Neural cell (in vitro differentiated cells): Measurements from ENCODE around the gene CRADD. TPM values are rescaled to one million over a fixed set of nuclear protein-coding genes. Genes with fewer than 3 reads are reported as not detected.
"Not testable (repeated sequence)": the region's sequence is repeated elsewhere in the genome, so short reads cannot be mapped to it uniquely, and the experiment has no call there.

Experiments used
- H2AFZ ChIP-seq: fragments of 200-600, 300-800 bp; sonication (generic), shearing (Covaris generic); 2 replicates; pipeline ENCODE4 v1.6.0; 2014; ENCODE audit warnings: low read depth, mild to moderate bottlenecking, antibody characterized with exemption, low read length, moderate library complexity
- H3F3A ChIP-seq: fragments of 200-600 bp; shearing (Covaris generic); 2 replicates; pipeline ENCODE4 v1.6.1; 2016; ENCODE audit warnings: mild to moderate bottlenecking, moderate library complexity, mixed read lengths, antibody characterized with exemption, low read length; ENCODE audit not compliant: insufficient read depth, poor library complexity, severe bottlenecking
- H3K27ac ChIP-seq: fragments of 200-600, 300-800 bp; sonication (generic), shearing (Covaris generic); 2 replicates; pipeline ENCODE4 v1.5.1; 2014; ENCODE audit warnings: mild to moderate bottlenecking, low read length, moderate library complexity
- H3K27me3 ChIP-seq: fragments of 300-800, 200-600 bp; sonication (generic), shearing (Covaris generic); 2 replicates; pipeline ENCODE4 v1.6.0; 2014; ENCODE audit warnings: mild to moderate bottlenecking, low read depth, low read length, moderate library complexity; ENCODE audit not compliant: insufficient read depth
- H3K36me3 ChIP-seq: fragments of 300-800, 200-600 bp; sonication (generic), shearing (Covaris generic); 2 replicates; pipeline ENCODE4 v1.5.1; 2014; ENCODE audit warnings: mild to moderate bottlenecking, antibody characterized with exemption, low read length, moderate library complexity; ENCODE audit not compliant: insufficient read depth
- H3K4me2 ChIP-seq: fragments of 300-800, 200-600 bp; sonication (generic), shearing (Covaris generic); 2 replicates; pipeline ENCODE4 v1.6.0; 2014; ENCODE audit warnings: mild to moderate bottlenecking, low read length
- H3K4me3 ChIP-seq: fragments of 300-800, 200-600 bp; sonication (generic), shearing (Covaris generic); 2 replicates; pipeline ENCODE4 v1.5.1; 2014; ENCODE audit warnings: mild to moderate bottlenecking, low read length, moderate library complexity
- H3K79me2 ChIP-seq: fragments of 200-600 bp; shearing (Covaris generic); replicated peaks from 2 replicates; pipeline ENCODE4 v1.6.0; 2014; ENCODE audit warnings: mild to moderate bottlenecking, low read length, moderate library complexity; ENCODE audit not compliant: insufficient read depth
- H3K9ac ChIP-seq: fragments of 300-800, 200-600 bp; sonication (generic), shearing (Covaris generic); 2 replicates; pipeline ENCODE4 v1.6.1; 2016; ENCODE audit warnings: mild to moderate bottlenecking, low read length, mixed read lengths
- H3K9me2 ChIP-seq: fragments of 200-600 bp; shearing (Covaris generic); 2 replicates; pipeline ENCODE4 v1.6.1; 2016; ENCODE audit warnings: mild to moderate bottlenecking, low read length, mixed read lengths; ENCODE audit not compliant: insufficient read depth
- H3K9me3 ChIP-seq: fragments of 200-600, 300-800 bp; sonication (generic), shearing (Covaris generic); 2 replicates; pipeline ENCODE4 v1.6.1; 2016; ENCODE audit warnings: mild to moderate bottlenecking, mixed run types, low read length, moderate library complexity, mixed read lengths
- H4K20me1 ChIP-seq: fragments of 200-600 bp; shearing (Covaris generic); 2 replicates; pipeline ENCODE4 v1.6.1; 2016; ENCODE audit warnings: mild to moderate bottlenecking, mixed run types; ENCODE audit not compliant: insufficient read depth
- CTCF ChIP-seq: fragments of 450-650 bp; IDR thresholded peaks from 2 replicates; pipeline ENCODE4 v1.5.1; 2014; ENCODE audit warnings: antibody characterized with exemption, mild to moderate bottlenecking, moderate library complexity; ENCODE audit not compliant: poor library complexity, severe bottlenecking
- EP300 ChIP-seq: fragments of 450-650 bp; conservative IDR thresholded peaks from 2 replicates; pipeline ENCODE4 v1.6.1; 2014; ENCODE audit warnings: antibody characterized with exemption, mild to moderate bottlenecking, moderate library complexity; ENCODE audit not compliant: poor library complexity, severe bottlenecking
- EZH2 ChIP-seq: fragments of 200-600, 300-800 bp; shearing (Covaris generic), sonication (generic); IDR thresholded peaks from 2 replicates; pipeline ENCODE4 v1.6.1; 2014; ENCODE audit warnings: antibody characterized with exemption, low read length, borderline replicate concordance, mild to moderate bottlenecking; ENCODE audit not compliant: insufficient read depth, poor library complexity, severe bottlenecking
- MXI1 ChIP-seq: fragments of 450-650 bp; conservative IDR thresholded peaks from 2 replicates; pipeline ENCODE4 v1.6.1; 2014; ENCODE audit warnings: antibody characterized with exemption, mild to moderate bottlenecking; ENCODE audit not compliant: poor library complexity, severe bottlenecking
- POLR2AphosphoS5 ChIP-seq: IDR thresholded peaks from 2 replicates; pipeline ENCODE4 v1.6.1; 2012
- RAD21 ChIP-seq: fragments of 450-650 bp; conservative IDR thresholded peaks from 2 replicates; pipeline ENCODE4 v1.6.1; 2014; ENCODE audit warnings: antibody characterized with exemption, mild to moderate bottlenecking, moderate library complexity
- SMC3 ChIP-seq: fragments of 450-650 bp; conservative IDR thresholded peaks from 2 replicates; pipeline ENCODE4 v1.6.1; 2014; ENCODE audit warnings: antibody characterized with exemption, mild to moderate bottlenecking, moderate library complexity; ENCODE audit not compliant: poor library complexity
- TAF1 ChIP-seq: IDR thresholded peaks from 2 replicates; pipeline ENCODE4 v1.6.1; 2012; ENCODE audit warnings: low read depth
- polyA plus RNA-seq: library from polyadenylated mRNA; depleted of rRNA; stranded (reverse); fragments of >200 nt; gene quantifications from 2 replicates; pipeline ENCODE4 v1.2.3, GENCODE V29; 2014
- TF ChIP-seq, protein P1 (sequence below): IDR thresholded peaks from 2 replicates; pipeline ENCODE4 v1.6.1; 2012; ENCODE audit warnings: borderline replicate concordance

The CRADD gene
- polyA plus RNA-seq, 1 donor from 2014 or later: 23.5 TPM

- Histone ChIP-seq H3K27ac (no peak overlapping the region), H3K9me3 (no peaks in the 10 kb centered on the region), H2AFZ (no peak overlapping the region), H3K4me2 (no peak overlapping the region), H3K4me3 (no peak overlapping the region), H3K27me3 (no peaks in the 10 kb centered on the region), H4K20me1 (no peaks in the 10 kb centered on the region), H3K36me3 (no peaks in the 10 kb centered on the region), H3K79me2 (no peaks in the 10 kb centered on the region), H3K9ac (no peak overlapping the region), H3F3A (no peaks in the 10 kb centered on the region), H3K9me2 (no peaks in the 10 kb centered on the region)
- no peak for TF ChIP-seq RAD21
- no peak for TF ChIP-seq EP300
- no peak for TF ChIP-seq EZH2
- TF ChIP-seq POLR2AphosphoS5: no peak
- TF ChIP-seq MXI1: no peak
- no peak for TF ChIP-seq SMC3
- TF ChIP-seq, protein P1, sequence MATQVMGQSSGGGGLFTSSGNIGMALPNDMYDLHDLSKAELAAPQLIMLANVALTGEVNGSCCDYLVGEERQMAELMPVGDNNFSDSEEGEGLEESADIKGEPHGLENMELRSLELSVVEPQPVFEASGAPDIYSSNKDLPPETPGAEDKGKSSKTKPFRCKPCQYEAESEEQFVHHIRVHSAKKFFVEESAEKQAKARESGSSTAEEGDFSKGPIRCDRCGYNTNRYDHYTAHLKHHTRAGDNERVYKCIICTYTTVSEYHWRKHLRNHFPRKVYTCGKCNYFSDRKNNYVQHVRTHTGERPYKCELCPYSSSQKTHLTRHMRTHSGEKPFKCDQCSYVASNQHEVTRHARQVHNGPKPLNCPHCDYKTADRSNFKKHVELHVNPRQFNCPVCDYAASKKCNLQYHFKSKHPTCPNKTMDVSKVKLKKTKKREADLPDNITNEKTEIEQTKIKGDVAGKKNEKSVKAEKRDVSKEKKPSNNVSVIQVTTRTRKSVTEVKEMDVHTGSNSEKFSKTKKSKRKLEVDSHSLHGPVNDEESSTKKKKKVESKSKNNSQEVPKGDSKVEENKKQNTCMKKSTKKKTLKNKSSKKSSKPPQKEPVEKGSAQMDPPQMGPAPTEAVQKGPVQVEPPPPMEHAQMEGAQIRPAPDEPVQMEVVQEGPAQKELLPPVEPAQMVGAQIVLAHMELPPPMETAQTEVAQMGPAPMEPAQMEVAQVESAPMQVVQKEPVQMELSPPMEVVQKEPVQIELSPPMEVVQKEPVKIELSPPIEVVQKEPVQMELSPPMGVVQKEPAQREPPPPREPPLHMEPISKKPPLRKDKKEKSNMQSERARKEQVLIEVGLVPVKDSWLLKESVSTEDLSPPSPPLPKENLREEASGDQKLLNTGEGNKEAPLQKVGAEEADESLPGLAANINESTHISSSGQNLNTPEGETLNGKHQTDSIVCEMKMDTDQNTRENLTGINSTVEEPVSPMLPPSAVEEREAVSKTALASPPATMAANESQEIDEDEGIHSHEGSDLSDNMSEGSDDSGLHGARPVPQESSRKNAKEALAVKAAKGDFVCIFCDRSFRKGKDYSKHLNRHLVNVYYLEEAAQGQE: no peak
- no peak for TF ChIP-seq TAF1
- no peak for TF ChIP-seq CTCF
Observed at GRCh38 chr12:93925585-93926205, 248.5 kb downstream of the CRADD start.

- Histone ChIP-seq H3K27me3 (no peaks in the 10 kb centered on the region), H3K4me2 (no peak overlapping the region), H3K79me2 (no peaks in the 10 kb centered on the region), H4K20me1 (no peaks in the 10 kb centered on the region), H3K27ac (no peak overlapping the region), H3F3A (no peaks in the 10 kb centered on the region), H3K9me2 (no peaks in the 10 kb centered on the region), H3K4me3 (no peak overlapping the region), H3K9ac (no peak overlapping the region), H2AFZ (no peak overlapping the region), H3K9me3 (no peaks in the 10 kb centered on the region), H3K36me3 (no peaks in the 10 kb centered on the region)
- TF ChIP-seq RAD21: no peak
- TF ChIP-seq CTCF: no peak
- TF ChIP-seq EZH2: no peak
- no peak for TF ChIP-seq MXI1
- TF ChIP-seq, protein P1: no peak
- TF ChIP-seq SMC3: no peak
- no peak for TF ChIP-seq EP300
- no peak for TF ChIP-seq TAF1
- TF ChIP-seq POLR2AphosphoS5: no peak
Observed at GRCh38 chr12:93926237-93926636, 249.1 kb downstream of the CRADD start.

DNA sequence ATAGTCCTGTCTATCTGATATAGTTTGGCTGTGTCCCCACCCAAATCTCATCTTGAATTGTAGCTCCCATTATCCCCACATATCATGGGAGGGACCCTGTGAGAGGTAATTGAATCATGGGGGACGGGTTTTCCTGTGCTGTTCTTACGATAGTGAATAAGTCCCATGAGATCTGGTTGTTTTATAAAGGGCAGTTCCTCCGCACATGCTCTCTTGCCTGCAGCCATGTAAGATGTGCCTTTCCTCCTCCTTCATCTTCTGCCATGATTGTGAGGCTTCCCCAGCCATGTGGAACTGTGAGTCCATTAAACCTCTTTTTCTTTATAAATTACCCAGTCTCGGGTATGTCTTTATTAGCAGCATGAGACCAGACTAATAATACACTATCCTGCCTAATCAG lies 251.9 kb downstream of the CRADD start:
- H3K36me3 ChIP-seq, H3F3A ChIP-seq, H4K20me1 ChIP-seq, H3K9ac ChIP-seq, H3K79me2 ChIP-seq, H3K27me3 ChIP-seq, H3K9me2 ChIP-seq, H3K27ac ChIP-seq, H3K4me3 ChIP-seq, H3K4me2 ChIP-seq, H3K9me3 ChIP-seq, H2AFZ ChIP-seq: not testable (repeated sequence)
